GM18508 (cell line): ENCODE data around the gene PCNX1.
"Not testable (repeated sequence)": the region's sequence is repeated elsewhere in the genome, so short reads cannot be mapped to it uniquely, and the experiment has no call there.

ENCODE experiments used
- ATAC-seq: cut with Tn5 transposase; IDR thresholded peaks from one replicate; pipeline ENCODE4 v1.9.1; 2021; ENCODE audit warnings: moderate number of reproducible peaks; ENCODE audit not compliant: insufficient read depth, unreplicated experiment

PCNX1 gene

GRCh38 chr14:71140157-71140556 is 232.9 kb downstream of the PCNX1 start:
- ATAC-seq, result no peak

GRCh38 chr14:71141701-71142374 is 234.6 kb downstream of the PCNX1 start:
- no peak for ATAC-seq

- no peak for ATAC-seq
Observed at GRCh38 chr14:71142375-71143038, 235.2 kb downstream of the PCNX1 start.

GRCh38 chr14:71143381-71144290 is 236.4 kb downstream of the PCNX1 start:
- ATAC-seq, result no peak

- not testable (repeated sequence) for ATAC-seq
Observed at GRCh38 chr14:71147335-71147734, 240.1 kb downstream of the PCNX1 start.

GRCh38 chr14:71148627-71149026 is 241.4 kb downstream of the PCNX1 start:
- ATAC-seq, result no peak

GRCh38 chr14:71150737-71151136 is 243.5 kb downstream of the PCNX1 start:
- no peak for ATAC-seq

GRCh38 chr14:71155743-71156142 is 248.5 kb downstream of the PCNX1 start:
- no peak for ATAC-seq

- ATAC-seq, result no peak
Observed at GRCh38 chr14:71163050-71163841, 256.0 kb downstream of the PCNX1 start.

GRCh38 chr14:71163842-71164629 is 256.8 kb downstream of the PCNX1 start:
- no peak for ATAC-seq
